ENCODE measurements around the gene BBS9. TPM values are rescaled to one million over a fixed set of nuclear protein-coding genes. Genes with fewer than 3 reads are reported as not detected.

The BBS9 gene
- total RNA-seq = 10 to 100 TPM in 1 of 2 experiments, 1 to 10 TPM in 1; 9.9 to 11.3 TPM

DNA sequence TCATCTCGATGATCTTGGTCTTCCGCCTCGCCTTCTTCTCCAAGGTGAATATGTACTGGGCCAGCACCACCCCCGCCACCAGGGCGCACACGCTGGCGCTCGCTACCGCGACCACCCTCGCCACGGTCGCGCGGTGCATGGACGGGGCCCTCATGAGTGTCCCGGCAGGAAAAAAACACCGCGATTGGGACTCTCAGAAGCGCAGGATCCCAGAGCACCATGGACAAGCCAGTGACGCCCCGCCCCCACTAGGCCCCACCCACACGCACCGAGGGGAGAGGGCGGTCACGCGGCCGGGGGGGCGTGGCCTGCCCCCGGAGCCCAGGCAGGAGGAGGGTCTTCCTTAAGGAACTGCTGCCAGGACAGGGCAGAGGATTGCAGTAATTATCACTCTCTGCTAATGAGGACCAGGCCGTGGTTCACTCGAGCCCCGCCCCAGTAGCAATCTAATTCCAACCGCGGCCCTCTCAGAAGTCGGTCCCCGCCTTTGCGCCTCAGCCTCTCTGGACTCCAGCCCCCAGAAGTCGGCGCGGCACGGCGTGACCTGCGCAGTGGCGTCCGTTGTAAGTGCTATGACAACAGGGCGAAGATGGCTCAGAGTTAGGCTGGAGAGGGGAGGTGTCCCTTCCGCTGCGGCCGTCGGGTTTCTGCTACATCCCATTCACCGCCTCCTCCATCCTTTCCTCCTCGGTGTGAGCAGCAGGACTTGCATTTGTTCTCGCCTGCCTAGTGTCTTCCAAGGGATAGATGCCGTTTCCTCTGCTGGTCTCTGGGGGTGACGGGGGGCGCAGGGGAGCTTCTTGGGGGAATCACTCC, at the start of gene BBS9:
TSS of gene BBS9 (plus strand) at position 575 of the 816 bp plus-strand sequence. CDS start 16,689 bp downstream, outside the sequence.

GRCh38 chr7:33109005-33109757, 20.2 kb upstream of the BBS9 start, which contains the start of gene RP9:
Gene RP9 (minus strand): TSS chr7:33109404. CDS start chr7:33109372, 32 bp downstream.

Other genes with a start within 250 kb of the BBS9 start
- 10 to 100 TPM; 46.9 to 49.2 TPM for gene KBTBD2, start 237.8 kb upstream of the BBS9 start, total RNA-seq
- gene FKBP9, start 172.1 kb upstream of the BBS9 start, total RNA-seq = under 1 TPM; 0.75 to 0.78 TPM
- 10 to 100 TPM; 46.1 to 50.5 TPM for gene NT5C3A, start 66.8 kb upstream of the BBS9 start, total RNA-seq
- gene RP9, start 20.2 kb upstream of the BBS9 start, total RNA-seq = 10 to 100 TPM; 12.2 to 12.3 TPM

Data from activated naive CD4-positive, alpha-beta T cell treated with anti-CD3 and anti-CD28 coated beads, Interleukin-2, amount 10 ng/mL, durations not matched to agents 5 hours and 36 hours (primary cell).